Ishikawa (cell line): ENCODE data around the gene UQCC5.

Experiments used
- CREB1 ChIP-seq: IDR thresholded peaks from 2 replicates; pipeline ENCODE4 v1.6.1; 2012; ENCODE audit warnings: low read depth
- EP300 ChIP-seq: IDR thresholded peaks from 2 replicates; pipeline ENCODE4 v1.6.1; 2012; ENCODE audit warnings: borderline replicate concordance
- RAD21 ChIP-seq: IDR thresholded peaks from 2 replicates; pipeline ENCODE4 v1.6.1; 2012; ENCODE audit warnings: low read depth
- REST ChIP-seq: IDR thresholded peaks from 2 replicates; pipeline ENCODE4 v1.6.1; 2012; ENCODE audit warnings: low read depth, mild to moderate bottlenecking

- no peak for TF ChIP-seq CREB1
- no peak for TF ChIP-seq RAD21
- TF ChIP-seq REST: no peak
- no peak for TF ChIP-seq EP300
Measured at GRCh38 chr3:52503788-52504424, 32.5 kb upstream of the UQCC5 start.
